ENCODE data around the gene EIPR1.

GRCh38 chr2:3405307-3405706 lies 27.7 kb upstream of the EIPR1 start:
- no peak for TF ChIP-seq EP300 (IDR thresholded peaks at IDR 0.05; ENCODE audit: low read depth)
- no peak for TF ChIP-seq CTCF (IDR thresholded peaks at IDR 0.05)
- no peak for TF ChIP-seq POLR2A (IDR thresholded peaks at IDR 0.05)
